PC-9 (cell line): ENCODE measurements around the gene NFATC1. TPM values are rescaled to one million over a fixed set of nuclear protein-coding genes. Genes with fewer than 3 reads are reported as not detected.

ENCODE experiments used
- BruUV-seq: library from RNA; stranded (reverse); fragments of 400-500 nt; replicated peaks from 2 replicates; lab custom pipeline; 2021; lab: Mats Ljungman, UMichigan
- CTCF ChIA-PET: fragments of 300-600 bp; sonication (Branson Sonifier 250); formaldehyde crosslinking; loops from one replicate; lab custom pipeline; 2022; ENCODE audit warnings: antibody characterized with exemption; lab: Charles Lee
- POLR2A ChIA-PET: fragments of 300-600 bp; sonication (Branson Sonifier 250); formaldehyde crosslinking; loops from one replicate; lab custom pipeline; 2022; ENCODE audit warnings: antibody characterized with exemption; ENCODE audit not compliant: unreplicated experiment; lab: Charles Lee
- DNase-seq, 2 experiments: peaks; one replicate each; pipeline versions ENCODE4 v3.0.0 to v3.0.0-alpha.2; 2015 to 2022; ENCODE audit warnings: mixed read lengths in 1 of 2
- H2AFZ ChIP-seq: fragments of 200-600 bp; sonication (generic); 2 replicates; pipeline ENCODE4 v1.8.1; 2017; ENCODE audit warnings: antibody characterized with exemption
- H3F3A ChIP-seq: fragments of 200-600 bp; sonication (generic); 2 replicates; pipeline ENCODE4 v1.8.1; 2017; ENCODE audit warnings: antibody characterized with exemption, mild to moderate bottlenecking, low read depth; ENCODE audit not compliant: insufficient read depth
- H3K27ac ChIP-seq: fragments of 200-600 bp; sonication (generic); 2 replicates; pipeline ENCODE4 v1.6.1; 2016; ENCODE audit warnings: mixed run types
- H3K27me3 ChIP-seq: fragments of 200-600 bp; sonication (generic); 2 replicates; pipeline ENCODE4 v1.6.1; 2016; ENCODE audit warnings: low read depth, mixed run types; ENCODE audit not compliant: insufficient read depth
- H3K36me3 ChIP-seq: fragments of 200-600 bp; sonication (generic); 2 replicates; pipeline ENCODE4 v1.6.1; 2016; ENCODE audit warnings: low read depth, mixed run types
- H3K4me1 ChIP-seq: fragments of 200-600 bp; sonication (generic); replicated peaks from 2 replicates; pipeline ENCODE4 v1.6.1; 2016; ENCODE audit warnings: mixed run types; ENCODE audit not compliant: insufficient read depth
- H3K4me2 ChIP-seq: fragments of 200-600 bp; sonication (generic); 2 replicates; pipeline ENCODE4 v1.6.1; 2017; ENCODE audit warnings: mixed run types
- H3K4me3 ChIP-seq: fragments of 200-600 bp; sonication (generic); 2 replicates; pipeline ENCODE4 v1.6.1; 2016; ENCODE audit warnings: mixed run types
- H3K79me2 ChIP-seq: fragments of 200-600 bp; sonication (generic); 2 replicates; pipeline ENCODE4 v1.6.1; 2017; ENCODE audit warnings: low read depth, mixed run types
- H3K9me2 ChIP-seq: fragments of 200-600 bp; sonication (generic); 2 replicates; pipeline ENCODE4 v1.8.1; 2017; ENCODE audit warnings: mild to moderate bottlenecking; ENCODE audit not compliant: insufficient read depth
- H3K9me3 ChIP-seq: fragments of 200-600 bp; sonication (generic); 2 replicates; pipeline ENCODE4 v1.8.1; 2016; ENCODE audit warnings: low read depth; ENCODE audit not compliant: insufficient read depth
- H4K20me1 ChIP-seq: fragments of 200-600 bp; sonication (generic); 2 replicates; pipeline ENCODE4 v1.8.1; 2017; ENCODE audit not compliant: insufficient read depth
- CTCF ChIP-seq: fragments of 200-600 bp; sonication (generic); conservative IDR thresholded peaks from 2 replicates; pipeline ENCODE4 v1.6.1; 2017; ENCODE audit warnings: mixed run types, antibody characterized with exemption, mild to moderate bottlenecking, moderate library complexity
- EZH2 ChIP-seq: fragments of 200-600 bp; sonication (generic); IDR thresholded peaks from 2 replicates; pipeline ENCODE4 v1.8.0; 2017; ENCODE audit warnings: antibody characterized with exemption, low read depth
- intact Hi-C: fragments of 100-400 bp; cut with micrococcal nuclease; formaldehyde crosslinking; loops from one replicate; pipeline ENCODE4 v1.10.0; 2022; ENCODE audit not compliant: unreplicated experiment
- total RNA-seq: library from RNA; stranded (reverse); gene quantifications from 2 replicates; pipeline ENCODE4 v1.2.3, GENCODE V29; 2021

NFATC1 gene
- total RNA-seq, 1 experiment from 2014 or later: 2.6 TPM

- no TSS peak for BruUV-seq
- no peak overlapping the region for H3K4me2 ChIP-seq
- intact Hi-C loops: no loop called here
- no peaks in the 10 kb centered on the region for H3K4me1 ChIP-seq
- no peak for DNase-seq
- H3K27ac ChIP-seq: no peak overlapping the region
- no peak for TF ChIP-seq CTCF
- no peak for TF ChIP-seq EZH2
- no peaks in the 10 kb centered on the region for H4K20me1 ChIP-seq
- no peaks in the 10 kb centered on the region for H3K79me2 ChIP-seq
- H3K27me3 ChIP-seq: peaks cover 80% of the 10 kb centered on the region
- POLR2A ChIA-PET: no interaction called here
- no peaks in the 10 kb centered on the region for H3K9me2 ChIP-seq
- no peaks in the 10 kb centered on the region for H3K9me3 ChIP-seq
- no peak overlapping the region for H2AFZ ChIP-seq
- H3K36me3 ChIP-seq: no peaks in the 10 kb centered on the region
- H3F3A ChIP-seq: no peaks in the 10 kb centered on the region
- CTCF ChIA-PET: no interaction called here
- no peak overlapping the region for H3K4me3 ChIP-seq
Observed at GRCh38 chr18:79542876-79543750, 147.4 kb downstream of the NFATC1 start.

GRCh38 chr18:79543861-79544385 is 148.2 kb downstream of the NFATC1 start:
- Histone ChIP-seq H3K36me3 (no peaks in the 10 kb centered on the region), H3K27me3 (peaks cover 80% of the 10 kb centered on the region), H3K9me3 (no peaks in the 10 kb centered on the region), H3K4me2 (no peak overlapping the region), H3K4me1 (no peaks in the 10 kb centered on the region), H3K4me3 (no peak overlapping the region), H3F3A (no peaks in the 10 kb centered on the region), H4K20me1 (no peaks in the 10 kb centered on the region), H3K79me2 (no peaks in the 10 kb centered on the region), H2AFZ (no peak overlapping the region), H3K9me2 (no peaks in the 10 kb centered on the region), H3K27ac (no peak overlapping the region)
- BruUV-seq: no TSS peak
- ChIA-PET POLR2A (no interaction called here), CTCF (no interaction called here)
- DNase-seq: no peak
- intact Hi-C loops: no loop called here
- no peak for TF ChIP-seq CTCF
- no peak for TF ChIP-seq EZH2

DNA sequence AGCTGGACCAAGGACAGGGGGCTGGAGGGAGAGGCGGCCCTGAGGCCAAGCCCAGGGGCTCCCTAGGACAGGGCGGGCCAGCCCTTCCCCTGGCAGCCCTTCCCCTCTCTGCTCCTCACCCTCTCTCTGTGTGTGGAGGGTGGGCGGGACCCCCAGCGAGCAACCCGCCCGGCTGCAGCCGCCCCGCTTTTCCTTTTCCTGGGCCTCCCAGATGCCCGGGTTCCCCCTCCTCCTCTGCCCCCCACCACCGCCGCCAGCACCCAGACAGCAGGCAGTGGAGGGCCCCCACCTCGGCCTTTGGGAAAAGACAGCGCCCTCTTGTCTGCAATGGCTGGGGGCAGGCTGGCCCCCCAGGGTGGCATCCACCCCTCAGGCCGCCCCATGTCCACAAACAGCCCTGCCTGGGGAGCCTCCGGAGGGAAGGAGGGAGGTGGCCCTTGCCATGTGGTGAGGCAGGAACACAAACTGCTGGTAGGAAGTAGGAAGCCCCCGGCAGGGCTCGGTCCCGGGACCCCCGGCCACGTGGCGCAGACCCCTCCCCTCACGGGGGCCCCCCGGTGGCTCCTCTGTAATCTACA is 148.7 kb downstream of the NFATC1 start:
- Histone ChIP-seq H3K27ac (no peak overlapping the region), H3K27me3 (peaks cover 80% of the 10 kb centered on the region), H4K20me1 (no peaks in the 10 kb centered on the region), H3K9me3 (no peaks in the 10 kb centered on the region), H3K4me3 (no peak overlapping the region), H3K4me2 (no peak overlapping the region), H3K4me1 (no peaks in the 10 kb centered on the region), H3F3A (no peaks in the 10 kb centered on the region), H3K36me3 (no peaks in the 10 kb centered on the region), H2AFZ (no peak overlapping the region), H3K9me2 (no peaks in the 10 kb centered on the region), H3K79me2 (no peaks in the 10 kb centered on the region)
- no peak for DNase-seq
- TF ChIP-seq CTCF: no peak
- no peak for TF ChIP-seq EZH2
- intact Hi-C loops: no loop called here
- CTCF ChIA-PET: no interaction called here
- BruUV-seq: no TSS peak
- POLR2A ChIA-PET: no interaction called here
